ENCODE measurements around the gene JUP.
"Not testable (repeated sequence)": the region's sequence is repeated elsewhere in the genome, so short reads cannot be mapped to it uniquely, and the experiment has no call there.

JUP gene

DNA sequence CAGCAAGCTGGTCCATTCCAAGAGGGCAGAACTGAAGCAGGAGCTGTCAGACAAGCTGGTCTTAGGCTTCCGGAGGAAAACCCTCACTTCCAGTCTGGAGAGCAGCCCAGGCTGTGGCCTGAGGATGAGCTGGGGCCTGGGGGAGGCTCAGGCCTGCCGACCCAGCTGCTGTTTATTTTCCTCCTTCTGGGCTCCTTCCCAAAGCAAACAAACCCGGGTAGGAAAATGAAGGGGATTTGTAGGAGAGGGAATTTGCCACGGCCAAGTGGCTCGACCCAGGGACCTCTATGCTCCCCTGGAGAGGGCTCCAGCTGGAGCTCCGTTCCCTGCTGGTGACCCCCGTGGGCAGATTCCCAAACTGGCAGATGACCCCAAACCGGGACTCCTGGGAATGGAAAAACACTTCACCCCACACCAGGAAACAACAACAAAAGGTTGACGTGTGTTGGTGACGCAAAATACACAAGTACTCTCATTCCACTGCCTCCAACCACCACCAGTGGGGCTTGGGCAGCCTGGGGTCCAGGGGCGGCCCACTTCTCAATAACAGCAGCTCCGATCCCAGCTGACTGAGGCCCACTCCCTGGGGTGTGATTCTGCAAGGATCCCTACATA is 8.8 kb downstream of the JUP start:
- no peak for DNase-seq

- DNase-seq, result no peak
Observed at GRCh38 chr17:41777157-41777573, 9.3 kb downstream of the JUP start.

DNA sequence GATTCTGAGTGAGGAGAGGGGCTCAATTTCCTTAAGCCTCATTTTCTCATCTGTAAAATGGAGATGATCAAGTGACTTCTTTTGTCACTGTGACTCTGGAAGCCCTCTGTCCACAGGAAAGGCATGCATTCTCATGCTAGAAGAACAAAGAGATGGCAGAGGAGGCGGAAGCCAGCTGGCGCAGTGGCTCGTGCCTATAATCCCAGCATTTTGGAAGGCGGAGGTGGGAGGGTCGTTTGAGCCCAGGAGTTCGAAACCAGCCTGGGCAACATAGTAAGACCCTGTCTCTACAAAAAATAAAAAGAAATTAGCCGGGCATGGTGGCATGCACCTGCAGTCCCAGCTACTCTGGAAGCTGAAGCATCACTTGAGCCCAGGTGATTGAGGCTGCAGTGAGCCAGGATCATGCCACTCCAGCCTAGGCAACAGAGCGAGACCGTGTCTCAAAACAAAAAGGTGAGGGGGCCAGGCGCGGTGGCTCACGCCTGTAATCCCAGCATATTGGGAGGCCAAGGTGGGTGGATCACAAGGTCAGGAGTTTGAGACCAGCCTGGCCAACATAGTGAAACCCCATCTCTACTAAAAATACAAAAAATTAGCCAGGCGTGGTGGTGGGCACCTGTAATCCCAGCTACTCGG is 10.1 kb downstream of the JUP start:
- DNase-seq, result not testable (repeated sequence)

DNA sequence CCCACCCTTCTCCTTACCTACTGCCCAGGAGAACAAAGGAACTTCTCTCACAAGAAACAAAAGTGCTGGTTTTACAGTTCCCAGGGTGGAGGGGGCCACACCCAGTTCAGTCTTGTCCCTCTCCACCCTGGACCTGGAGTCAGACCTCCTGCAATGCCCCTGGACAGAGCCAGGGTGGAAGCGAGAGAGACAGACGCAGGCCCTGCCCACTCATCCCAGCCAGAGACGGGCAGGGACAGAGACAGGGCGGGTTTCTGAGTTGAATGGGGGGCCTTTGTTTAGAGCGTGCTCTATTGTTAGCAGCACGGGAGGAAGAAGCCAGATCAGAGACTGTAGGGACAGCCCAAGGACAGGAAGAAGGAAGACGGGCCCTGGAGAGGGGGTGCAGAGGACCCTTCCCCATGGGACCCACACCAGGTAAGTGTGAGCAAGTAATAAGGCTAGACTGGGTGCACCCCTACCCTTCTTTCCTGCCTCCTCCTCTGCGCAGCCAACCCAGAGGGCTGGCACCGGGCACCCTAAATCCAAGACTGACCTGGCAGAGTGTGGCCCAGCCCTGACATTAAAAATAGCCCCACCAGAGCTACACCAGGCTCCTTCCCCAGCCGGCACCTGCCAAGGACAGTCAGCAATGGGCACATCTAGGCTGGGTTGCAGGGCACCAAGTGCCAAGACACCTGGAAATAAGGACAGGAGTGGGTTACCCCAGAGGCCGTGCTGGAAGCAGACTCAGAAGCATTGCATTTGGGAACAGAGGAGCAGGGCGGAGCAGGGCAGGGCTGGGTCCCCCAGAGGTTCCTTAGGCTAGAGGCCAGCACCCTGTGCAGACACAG is 10.9 kb downstream of the JUP start:
- no peak for DNase-seq

GRCh38 chr17:41773731-41774193 is 12.7 kb downstream of the JUP start:
- DNase-seq, result no peak

DNA sequence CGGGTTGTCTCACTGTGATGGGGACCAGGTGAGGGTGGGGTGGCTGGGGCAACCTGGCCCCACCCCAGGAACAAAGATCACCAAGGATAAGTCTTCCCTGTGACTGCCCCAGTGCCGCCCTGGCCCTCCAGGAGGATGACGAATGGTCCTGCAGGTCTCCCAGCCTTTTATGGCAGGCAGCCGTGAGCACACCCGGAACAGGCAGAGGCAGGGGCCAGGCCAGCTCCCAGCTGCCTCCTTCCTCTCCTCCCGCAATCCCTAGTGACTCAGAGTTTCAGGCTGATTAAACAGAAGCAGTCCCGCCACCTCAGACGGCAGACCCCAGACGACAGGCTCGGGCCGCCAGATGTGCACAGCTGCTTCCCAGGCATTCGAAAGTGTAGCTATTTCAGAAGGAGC is 13.3 kb downstream of the JUP start:
- DNase-seq, result no peak

GRCh38 chr17:41772586-41773189 is 13.8 kb downstream of the JUP start:
- DNase-seq, result no peak

- DNase-seq, result no peak
Observed at GRCh38 chr17:41772218-41772585, 14.3 kb downstream of the JUP start.

- no peak for DNase-seq
Observed at GRCh38 chr17:41771389-41772206, 14.9 kb downstream of the JUP start.

DNA sequence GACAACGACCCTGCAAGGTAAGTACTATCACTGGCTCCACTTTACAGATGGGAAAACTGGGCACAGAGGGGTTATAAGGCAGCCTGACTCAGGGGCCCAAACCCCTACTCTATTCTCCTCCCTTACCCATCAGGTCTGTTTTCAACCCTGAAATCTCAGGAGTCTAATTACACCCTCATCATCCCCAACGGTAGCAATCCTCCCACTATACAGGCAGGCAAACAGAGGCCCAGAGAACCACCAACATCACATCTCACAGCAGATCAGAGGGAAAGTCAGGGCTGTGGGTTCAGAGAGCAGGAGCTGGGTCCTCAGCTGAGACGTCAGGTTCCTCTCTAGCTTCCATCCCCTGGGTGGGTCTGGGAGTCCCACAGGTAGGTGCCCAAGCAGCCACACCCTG is 16.5 kb downstream of the JUP start:
- no peak for DNase-seq

- no peak for DNase-seq
Observed at GRCh38 chr17:41769346-41769862, 17.1 kb downstream of the JUP start.

DNA sequence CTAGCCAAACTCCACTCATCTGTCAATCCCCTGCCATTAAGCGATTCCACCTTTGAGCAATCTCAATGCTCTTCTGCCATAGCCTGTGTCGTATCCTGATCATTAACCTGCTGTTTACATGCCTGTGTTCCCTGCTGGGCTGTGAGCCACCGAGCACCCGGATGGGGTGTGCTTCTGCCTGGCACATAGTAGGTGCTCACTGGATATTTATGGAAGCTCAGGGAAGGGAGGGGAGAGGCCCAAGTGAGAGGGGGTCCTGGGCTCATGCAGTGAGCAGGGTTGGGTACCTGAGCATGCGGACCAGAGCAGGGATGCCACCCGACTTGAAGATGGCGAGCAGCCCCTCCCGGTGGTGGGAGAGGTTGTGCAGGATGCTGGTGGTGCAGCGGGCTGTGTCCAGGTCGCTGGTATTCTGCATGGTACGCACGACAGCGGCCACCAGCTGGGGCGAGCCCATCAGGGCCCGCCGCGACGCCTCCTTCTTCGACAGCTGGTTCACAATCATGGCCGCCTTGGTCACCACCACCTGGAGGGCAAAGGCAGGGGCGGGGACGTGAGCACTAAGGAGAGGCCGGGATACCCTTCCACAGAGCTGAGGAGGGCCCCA is 17.7 kb downstream of the JUP start:
- no peak for DNase-seq

- DNase-seq, result no peak
Observed at GRCh38 chr17:41767324-41768042, 19.0 kb downstream of the JUP start.

- DNase-seq, result no peak
Observed at GRCh38 chr17:41766135-41766534, 20.4 kb downstream of the JUP start.

- DNase-seq, result no peak
Observed at GRCh38 chr17:41763327-41763726, 23.2 kb downstream of the JUP start.

GRCh38 chr17:41762841-41763240 is 23.7 kb downstream of the JUP start:
- no peak for DNase-seq

DNA sequence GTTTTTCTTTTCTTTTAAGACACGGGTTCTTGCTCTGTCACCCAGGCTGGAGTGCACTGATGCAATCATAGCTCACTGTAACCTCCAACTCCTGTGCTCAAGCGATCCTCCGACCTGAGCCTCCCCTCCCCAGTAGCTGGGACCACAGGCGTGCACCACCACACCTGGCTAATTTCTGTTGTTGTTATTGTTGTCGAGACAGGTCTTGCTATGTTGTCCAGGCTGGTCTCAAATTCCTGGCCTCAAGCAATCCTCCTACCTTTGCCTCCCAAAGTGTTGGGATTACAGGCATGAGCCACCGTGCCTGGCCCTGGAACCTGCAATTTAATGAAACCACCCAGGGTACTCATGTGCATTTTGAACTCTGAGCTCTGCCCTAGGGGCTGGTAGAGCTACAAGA is 24.1 kb downstream of the JUP start:
- no peak for DNase-seq

DNA sequence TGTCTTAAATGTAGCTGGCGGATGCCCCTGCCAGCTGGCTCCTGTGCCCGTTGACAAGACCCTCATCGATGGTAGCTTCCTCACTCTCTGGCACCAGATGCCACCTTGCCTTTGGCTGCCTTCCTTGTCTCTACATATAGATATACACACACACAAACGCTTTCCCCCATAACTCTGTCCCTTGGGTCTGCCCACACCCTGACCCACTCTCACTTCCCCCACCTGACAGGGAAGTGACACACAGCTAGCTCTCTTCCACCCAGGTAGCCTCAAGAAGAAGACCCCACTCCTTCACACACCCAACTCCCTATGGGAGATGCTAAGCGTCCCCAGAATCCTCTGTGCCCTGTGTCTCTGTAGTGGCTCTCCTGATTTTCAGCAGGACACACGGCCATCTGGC is 25.6 kb downstream of the JUP start:
- DNase-seq, result no peak

DNA sequence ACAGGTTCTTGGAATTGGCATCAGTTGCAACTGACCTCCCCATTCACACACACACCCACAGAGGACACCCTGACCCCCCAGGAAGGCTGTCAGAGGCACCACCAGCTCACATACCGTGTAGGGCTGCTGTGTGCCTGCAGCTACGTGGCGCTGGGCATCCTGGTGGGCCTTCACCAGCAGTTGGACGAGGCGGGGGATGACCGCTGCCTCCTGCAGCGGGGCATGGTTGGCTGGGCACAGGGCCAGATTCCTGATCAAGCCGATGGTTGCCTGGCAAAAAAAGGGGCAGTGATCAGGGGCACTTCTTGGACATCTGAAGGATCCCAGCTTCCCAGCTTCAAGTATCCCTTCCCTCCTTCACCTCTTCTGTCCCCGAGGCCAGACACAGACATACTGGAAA is 27.9 kb downstream of the JUP start:
- DNase-seq, result no peak

GRCh38 chr17:41754066-41754465 is 32.4 kb downstream of the JUP start:
- no peak for DNase-seq

GRCh38 chr17:41751288-41751687 is 35.2 kb downstream of the JUP start:
- DNase-seq, result no peak
